Urinary bladder (tissue), 4 donors: ENCODE measurements around the gene SETD1A. TPM values are rescaled to one million over a fixed set of nuclear protein-coding genes. Genes with fewer than 3 reads are reported as not detected.

Experiments used
- DNase-seq: peaks from one replicate; pipeline ENCODE4 v3.0.0-alpha.2; 2015; ENCODE audit errors: extremely low spot score
- H3K27ac ChIP-seq: one replicate; pipeline ENCODE4 v1.5.1; 2013; ENCODE audit warnings: low read depth, mild to moderate bottlenecking, moderate library complexity
- H3K36me3 ChIP-seq: one replicate; pipeline ENCODE4 v1.6.1; 2013; ENCODE audit warnings: mild to moderate bottlenecking, moderate library complexity; ENCODE audit not compliant: insufficient read depth
- H3K4me1 ChIP-seq: one replicate; pipeline ENCODE4 v1.6.1; 2013; ENCODE audit warnings: mild to moderate bottlenecking, moderate library complexity; ENCODE audit not compliant: insufficient read depth
- H3K4me3 ChIP-seq: one replicate; pipeline ENCODE4 v1.5.1; 2013; ENCODE audit warnings: low read depth, low read length
- WGBS: extraction: QIAGEN DNeasy Blood & Tissue Kit; methylation state at CpG from one replicate; pipeline ENCODE4 v1.1.7; 2013; 5-methylcytosine and 5-hydroxymethylcytosine counted together
- polyA plus RNA-seq: library from polyadenylated mRNA; stranded (reverse); fragments of 200-250 nt; gene quantifications from one replicate; pipeline ENCODE4 v1.2.3, GENCODE V29; 2013
- total RNA-seq: library from RNA; depleted of rRNA; stranded (reverse); fragments of >200 nt; gene quantifications from one replicate; pipeline ENCODE4 v1.2.3, GENCODE V29; 2014
- donor health status: healthy with polysubstance abuse.
- donor health status: healthy.

SETD1A gene
- total and polyA plus RNA-seq, 2 donors = 2.9 to 14.6 TPM

- DNase-seq = no peak
- Histone ChIP-seq H3K4me3 (no peak overlapping the region), H3K4me1 (no peaks in the 10 kb centered on the region), H3K36me3 (peaks cover 2% of the 10 kb centered on the region), H3K27ac (no peak overlapping the region)
- 94% methylated on average over 14 of the region's 14 CpGs for WGBS
Measured at GRCh38 chr16:30971298-30971697, 13.7 kb downstream of the SETD1A start.

- H3K36me3 ChIP-seq = peaks cover 2% of the 10 kb centered on the region
- no peaks in the 10 kb centered on the region for H3K4me1 ChIP-seq
- no peak overlapping the region for H3K27ac ChIP-seq
- H3K4me3 ChIP-seq = no peak overlapping the region
- DNase-seq = no peak
- WGBS = 85% methylated on average over 7 of the region's 7 CpGs
Measured at GRCh38 chr16:30972872-30973271, 15.3 kb downstream of the SETD1A start.

- Histone ChIP-seq H3K36me3 (peaks cover 3% of the 10 kb centered on the region), H3K27ac (no peak overlapping the region), H3K4me3 (no peak overlapping the region), H3K4me1 (no peaks in the 10 kb centered on the region)
- WGBS = 96% methylated on average over 6 of the region's 6 CpGs
- DNase-seq = no peak
Measured at GRCh38 chr16:30974348-30974747, 16.8 kb downstream of the SETD1A start.

GRCh38 chr16:30976486-30976885 lies 18.9 kb downstream of the SETD1A start:
- WGBS = 96% methylated on average over 4 of the region's 4 CpGs

GRCh38 chr16:30977502-30977901 lies 19.9 kb downstream of the SETD1A start:
- no peak overlapping the region for H3K4me3 ChIP-seq
- WGBS = 86% methylated on average over 17 of the region's 17 CpGs
- DNase-seq = no peak
- H3K36me3 ChIP-seq = peaks cover 12% of the 10 kb centered on the region
- no peaks in the 10 kb centered on the region for H3K4me1 ChIP-seq
- H3K27ac ChIP-seq = no peak overlapping the region

More at GRCh38 chr16:30976486-30976885, 18.9 kb downstream of the SETD1A start:
- H3K4me1 ChIP-seq = no peaks in the 10 kb centered on the region
- H3K27ac ChIP-seq = no peak overlapping the region
- H3K36me3 ChIP-seq = peaks cover 11% of the 10 kb centered on the region
- no peak overlapping the region for H3K4me3 ChIP-seq
- no peak for DNase-seq

GRCh38 chr16:30979170-30980022 lies 21.8 kb downstream of the SETD1A start:
- 92% methylated on average over 62 of the region's 62 CpGs for WGBS
- no peak for DNase-seq
- Histone ChIP-seq H3K4me3 (no peak overlapping the region), H3K4me1 (no peaks in the 10 kb centered on the region), H3K27ac (no peak overlapping the region), H3K36me3 (peaks cover 17% of the 10 kb centered on the region)

- WGBS = 89% methylated on average over 15 of the region's 15 CpGs
- DNase-seq = no peak
- Histone ChIP-seq H3K4me1 (no peaks in the 10 kb centered on the region), H3K36me3 (peaks cover 17% of the 10 kb centered on the region), H3K4me3 (no peak overlapping the region), H3K27ac (no peak overlapping the region)
Measured at GRCh38 chr16:30980023-30980371, 22.4 kb downstream of the SETD1A start.

GRCh38 chr16:30980434-30980833 lies 22.9 kb downstream of the SETD1A start:
- no peaks in the 10 kb centered on the region for H3K4me1 ChIP-seq

GRCh38 chr16:30980959-30981358 lies 23.4 kb downstream of the SETD1A start:
- 94% methylated on average over 14 of the region's 14 CpGs for WGBS
- no peak overlapping the region for H3K4me3 ChIP-seq
- H3K27ac ChIP-seq = no peak overlapping the region
- H3K36me3 ChIP-seq = peaks cover 17% of the 10 kb centered on the region
- DNase-seq = no peak
- no peaks in the 10 kb centered on the region for H3K4me1 ChIP-seq

More at GRCh38 chr16:30980434-30980833, 22.9 kb downstream of the SETD1A start:
- peaks cover 17% of the 10 kb centered on the region for H3K36me3 ChIP-seq
- H3K4me3 ChIP-seq = no peak overlapping the region
- 90% methylated on average over 29 of the region's 29 CpGs for WGBS
- DNase-seq = no peak
- no peak overlapping the region for H3K27ac ChIP-seq

GRCh38 chr16:30982548-30983288 lies 25.2 kb downstream of the SETD1A start:
- no peak for DNase-seq
- no peak overlapping the region for H3K4me3 ChIP-seq
- H3K36me3 ChIP-seq = peaks cover 17% of the 10 kb centered on the region
- WGBS = 76% methylated on average over 17 of the region's 17 CpGs
- H3K27ac ChIP-seq = no peak overlapping the region
- H3K4me1 ChIP-seq = no peaks in the 10 kb centered on the region

GRCh38 chr16:30983289-30983889 lies 25.8 kb downstream of the SETD1A start:
- no peak for DNase-seq
- H3K27ac ChIP-seq = no peak overlapping the region
- H3K36me3 ChIP-seq = peaks cover 17% of the 10 kb centered on the region
- no peaks in the 10 kb centered on the region for H3K4me1 ChIP-seq
- no peak overlapping the region for H3K4me3 ChIP-seq
- WGBS = 84% methylated on average over 25 of the region's 25 CpGs

- 77% methylated on average over 14 of the region's 14 CpGs for WGBS
- DNase-seq = no peak
- no peak overlapping the region for H3K27ac ChIP-seq
- H3K4me1 ChIP-seq = no peaks in the 10 kb centered on the region
- H3K4me3 ChIP-seq = no peak overlapping the region
- peaks cover 17% of the 10 kb centered on the region for H3K36me3 ChIP-seq
Measured at GRCh38 chr16:30983898-30984610, 26.5 kb downstream of the SETD1A start.

- no peak for DNase-seq
- 28% methylated on average over 24 of the region's 24 CpGs for WGBS
- Histone ChIP-seq H3K4me1 (no peaks in the 10 kb centered on the region), H3K4me3 (peak within 1 kb of the TSS; percentile 15), H3K36me3 (peaks cover 13% of the 10 kb centered on the region), H3K27ac (no peak within 1 kb of the TSS)
Measured at GRCh38 chr16:30984669-30985400, 27.3 kb downstream of the SETD1A start, which contains the start of gene HSD3B7. TSS of gene HSD3B7 (plus strand) at chr16:30985207. CDS start at chr16:30985659, 452 bp downstream.
